ENCODE measurements around the gene ELOVL2. TPM values are rescaled to one million over a fixed set of nuclear protein-coding genes. Genes with fewer than 3 reads are reported as not detected.

Gene ELOVL2
- total and polyA plus RNA-seq, 7 experiments from 2014 or later, result not detected

GRCh38 chr6:10962673-10963072 is 81.4 kb downstream of the ELOVL2 start:
- H3K9me3 ChIP-seq (ENCODE audit: control insufficient read depth in 2 of 3, low read length in 3 of 3), result no peaks in the 10 kb centered on the region
- H3K36me3 ChIP-seq (ENCODE audit: control insufficient read depth in 2 of 3, insufficient read depth in 3 of 3, low read length in 3 of 3), result no peaks in the 10 kb centered on the region
- H3K27me3 ChIP-seq (ENCODE audit: control insufficient read depth in 2 of 2, insufficient read depth in 2 of 2, low read length in 2 of 2), result no peaks in the 10 kb centered on the region
- no peaks in the 10 kb centered on the region for H3K4me1 ChIP-seq (ENCODE audit: control insufficient read depth in 2 of 2, insufficient read depth in 2 of 2, low read length in 2 of 2)
- peaks cover 13 to 36% (median 24%) of the 10 kb centered on the region in 5 donors for H3K27me3 Mint-ChIP-seq
- no peak for ATAC-seq
- H3K36me3 Mint-ChIP-seq, result no peaks in the 10 kb centered on the region
- no peaks in the 10 kb centered on the region for H3K4me1 Mint-ChIP-seq
- intact Hi-C loops (cut with micrococcal nuclease), result no loop called here
- H3K4me3 ChIP-seq (ENCODE audit: low read length), result no peak overlapping the region
- no peak overlapping the region for H3K4me3 Mint-ChIP-seq
- DNase-seq, result no peak
- ChIA-PET POLR2A (no interaction called here), CTCF (no interaction called here)
- peaks cover 0 to 29% (median 10%) of the 10 kb centered on the region in 11 donors for H3K9me3 Mint-ChIP-seq
- no peak overlapping the region for H3K27ac ChIP-seq (ENCODE audit: low read depth, low read length)
- H3K27ac Mint-ChIP-seq, result no peak overlapping the region

GRCh38 chr6:10961837-10962236 is 82.3 kb downstream of the ELOVL2 start:
- POLR2A ChIA-PET, result no interaction called here
- intact Hi-C loops (cut with micrococcal nuclease), result no loop called here
- no peaks in the 10 kb centered on the region for H3K4me1 Mint-ChIP-seq
- no peak overlapping the region for H3K4me3 Mint-ChIP-seq
- Histone ChIP-seq H3K9me3 (ENCODE audit: control insufficient read depth in 2 of 3, low read length in 3 of 3) (no peaks in the 10 kb centered on the region), H3K4me3 (ENCODE audit: low read length) (no peak overlapping the region), H3K27ac (ENCODE audit: low read depth, low read length) (no peak overlapping the region), H3K27me3 (ENCODE audit: control insufficient read depth in 2 of 2, insufficient read depth in 2 of 2, low read length in 2 of 2) (no peaks in the 10 kb centered on the region), H3K4me1 (ENCODE audit: control insufficient read depth in 2 of 2, insufficient read depth in 2 of 2, low read length in 2 of 2) (no peaks in the 10 kb centered on the region), H3K36me3 (ENCODE audit: control insufficient read depth in 2 of 3, insufficient read depth in 3 of 3, low read length in 3 of 3) (no peaks in the 10 kb centered on the region)
- peaks cover 13 to 36% (median 24%) of the 10 kb centered on the region in 5 donors for H3K27me3 Mint-ChIP-seq
- no peak for ATAC-seq
- no peak for DNase-seq
- CTCF ChIA-PET, result no interaction called here
- H3K27ac Mint-ChIP-seq, result no peak overlapping the region
- H3K9me3 Mint-ChIP-seq, result peaks cover 0 to 22% (median 9%) of the 10 kb centered on the region in 11 donors
- H3K36me3 Mint-ChIP-seq, result no peaks in the 10 kb centered on the region

GRCh38 chr6:10960171-10960570 is 83.9 kb downstream of the ELOVL2 start:
- intact Hi-C loops (cut with micrococcal nuclease), result no loop called here
- CTCF ChIA-PET, result no interaction called here

GRCh38 chr6:10957414-10957886 is 86.7 kb downstream of the ELOVL2 start:
- H3K9me3 ChIP-seq (ENCODE audit: control insufficient read depth in 2 of 3, low read length in 3 of 3), result no peaks in the 10 kb centered on the region
- H3K27me3 ChIP-seq (ENCODE audit: control insufficient read depth in 2 of 2, insufficient read depth in 2 of 2, low read length in 2 of 2), result no peaks in the 10 kb centered on the region
- no peak overlapping the region for H3K4me3 Mint-ChIP-seq

More at GRCh38 chr6:10960171-10960570, 83.9 kb downstream of the ELOVL2 start:
- Histone ChIP-seq H3K27me3 (ENCODE audit: control insufficient read depth in 2 of 2, insufficient read depth in 2 of 2, low read length in 2 of 2) (no peaks in the 10 kb centered on the region), H3K27ac (ENCODE audit: low read depth, low read length) (no peak overlapping the region), H3K9me3 (ENCODE audit: control insufficient read depth in 2 of 3, low read length in 3 of 3) (no peaks in the 10 kb centered on the region), H3K36me3 (ENCODE audit: control insufficient read depth in 2 of 3, insufficient read depth in 3 of 3, low read length in 3 of 3) (no peaks in the 10 kb centered on the region), H3K4me1 (ENCODE audit: control insufficient read depth in 2 of 2, insufficient read depth in 2 of 2, low read length in 2 of 2) (no peaks in the 10 kb centered on the region), H3K4me3 (ENCODE audit: low read length) (no peak overlapping the region)
- peaks cover 10 to 34% (median 19%) of the 10 kb centered on the region in 5 donors for H3K27me3 Mint-ChIP-seq
- H3K27ac Mint-ChIP-seq, result no peak overlapping the region
- no peaks in the 10 kb centered on the region for H3K4me1 Mint-ChIP-seq
- H3K4me3 Mint-ChIP-seq, result no peak overlapping the region
- POLR2A ChIA-PET, result no interaction called here
- DNase-seq (no peak), ATAC-seq (no peak)
- peaks cover 0 to 7% (median 2%) of the 10 kb centered on the region in 11 donors for H3K9me3 Mint-ChIP-seq
- H3K36me3 Mint-ChIP-seq, result no peaks in the 10 kb centered on the region

GRCh38 chr6:10956776-10957175 is 87.3 kb downstream of the ELOVL2 start:
- Histone ChIP-seq H3K36me3 (ENCODE audit: control insufficient read depth in 2 of 3, insufficient read depth in 3 of 3, low read length in 3 of 3) (no peaks in the 10 kb centered on the region), H3K4me3 (ENCODE audit: low read length) (no peak overlapping the region), H3K27ac (ENCODE audit: low read depth, low read length) (no peak overlapping the region), H3K9me3 (ENCODE audit: control insufficient read depth in 2 of 3, low read length in 3 of 3) (no peaks in the 10 kb centered on the region), H3K4me1 (ENCODE audit: control insufficient read depth in 2 of 2, insufficient read depth in 2 of 2, low read length in 2 of 2) (no peaks in the 10 kb centered on the region), H3K27me3 (ENCODE audit: control insufficient read depth in 2 of 2, insufficient read depth in 2 of 2, low read length in 2 of 2) (no peaks in the 10 kb centered on the region)
- Mint-ChIP-seq H3K36me3 (peaks cover 0 to 4% (median 0%) of the 10 kb centered on the region in 5 donors), H3K4me1 (no peaks in the 10 kb centered on the region), H3K27ac (no peak overlapping the region), H3K27me3 (peaks cover 5 to 33% (median 29%) of the 10 kb centered on the region in 5 donors), H3K4me3 (no peak overlapping the region), H3K9me3 (peaks cover 0 to 2% (median 0%) of the 10 kb centered on the region in 11 donors)
- ChIA-PET POLR2A (no interaction called here), CTCF (no interaction called here)
- intact Hi-C loops (cut with micrococcal nuclease), result no loop called here
- no peak for DNase-seq
- ATAC-seq, result no peak

More at GRCh38 chr6:10957414-10957886, 86.7 kb downstream of the ELOVL2 start:
- Histone ChIP-seq H3K4me1 (ENCODE audit: control insufficient read depth in 2 of 2, insufficient read depth in 2 of 2, low read length in 2 of 2) (no peaks in the 10 kb centered on the region), H3K4me3 (ENCODE audit: low read length) (no peak overlapping the region), H3K36me3 (ENCODE audit: control insufficient read depth in 2 of 3, insufficient read depth in 3 of 3, low read length in 3 of 3) (no peaks in the 10 kb centered on the region), H3K27ac (ENCODE audit: low read depth, low read length) (no peak overlapping the region)
- Mint-ChIP-seq H3K27ac (peak overlapping the region in 1 of 9 donors; percentile 43), H3K36me3 (peaks cover 0 to 4% (median 0%) of the 10 kb centered on the region in 5 donors), H3K4me1 (no peaks in the 10 kb centered on the region), H3K9me3 (peaks cover 0 to 2% (median 0%) of the 10 kb centered on the region in 11 donors), H3K27me3 (peaks cover 3 to 33% (median 26%) of the 10 kb centered on the region in 5 donors)
- ChIA-PET POLR2A (no interaction called here), CTCF (interaction anchor here (0.6 kb wide), 1 partner anchor 46 kb away, joined by 3 read pairs; no protein-coding TSS in a partner anchor)
- ATAC-seq (no peak), DNase-seq (no peak)
- intact Hi-C loops (cut with micrococcal nuclease), result no loop called here

- POLR2A ChIA-PET, result no interaction called here
- Histone ChIP-seq H3K4me1 (ENCODE audit: control insufficient read depth in 2 of 2, insufficient read depth in 2 of 2, low read length in 2 of 2) (no peaks in the 10 kb centered on the region), H3K27ac (ENCODE audit: low read depth, low read length) (no peak overlapping the region), H3K36me3 (ENCODE audit: control insufficient read depth in 2 of 3, insufficient read depth in 3 of 3, low read length in 3 of 3) (no peaks in the 10 kb centered on the region), H3K4me3 (ENCODE audit: low read length) (no peak overlapping the region), H3K27me3 (ENCODE audit: control insufficient read depth in 2 of 2, insufficient read depth in 2 of 2, low read length in 2 of 2) (no peaks in the 10 kb centered on the region), H3K9me3 (ENCODE audit: control insufficient read depth in 2 of 3, low read length in 3 of 3) (no peaks in the 10 kb centered on the region)
- intact Hi-C loops (cut with micrococcal nuclease), result loop anchor here (1.0 kb wide), 3 partner anchors 115 to 621 kb away; no protein-coding TSS in a partner anchor
- Mint-ChIP-seq H3K4me3 (no peak overlapping the region), H3K9me3 (peaks cover 0 to 2% (median 0%) of the 10 kb centered on the region in 11 donors), H3K27ac (peak overlapping the region in 1 of 9 donors; percentile 20), H3K4me1 (no peaks in the 10 kb centered on the region), H3K36me3 (peaks cover 0 to 4% (median 0%) of the 10 kb centered on the region in 5 donors), H3K27me3 (peaks cover 13 to 31% (median 26%) of the 10 kb centered on the region in 5 donors)
- DNase-seq (peak; percentile 2 to 71 (median 32)), ATAC-seq (peak; percentile 69)
- CTCF ChIA-PET, result no interaction called here
Observed at GRCh38 chr6:10954590-10955010, 89.5 kb downstream of the ELOVL2 start.

- Histone ChIP-seq H3K4me3 (ENCODE audit: low read length) (no peak overlapping the region), H3K36me3 (ENCODE audit: control insufficient read depth in 2 of 3, insufficient read depth in 3 of 3, low read length in 3 of 3) (no peaks in the 10 kb centered on the region), H3K9me3 (ENCODE audit: control insufficient read depth in 2 of 3, low read length in 3 of 3) (no peaks in the 10 kb centered on the region), H3K27me3 (ENCODE audit: control insufficient read depth in 2 of 2, insufficient read depth in 2 of 2, low read length in 2 of 2) (no peaks in the 10 kb centered on the region), H3K27ac (ENCODE audit: low read depth, low read length) (no peak overlapping the region), H3K4me1 (ENCODE audit: control insufficient read depth in 2 of 2, insufficient read depth in 2 of 2, low read length in 2 of 2) (no peaks in the 10 kb centered on the region)
- Mint-ChIP-seq H3K36me3 (peaks cover 0 to 4% (median 0%) of the 10 kb centered on the region in 5 donors), H3K9me3 (peaks cover 0 to 2% (median 0%) of the 10 kb centered on the region in 11 donors), H3K27me3 (peaks cover 19 to 40% (median 30%) of the 10 kb centered on the region in 5 donors), H3K4me3 (no peak overlapping the region), H3K4me1 (no peaks in the 10 kb centered on the region), H3K27ac (no peak overlapping the region)
- no peak for ATAC-seq
- DNase-seq, result no peak
- ChIA-PET CTCF (no interaction called here), POLR2A (no interaction called here)
- intact Hi-C loops (cut with micrococcal nuclease), result no loop called here
Observed at GRCh38 chr6:10951675-10952282, 92.3 kb downstream of the ELOVL2 start.

Measured in naive thymus-derived CD4-positive, alpha-beta T cell (primary cell).